HepG2 (cell line): ENCODE data around the gene OTOP1. TPM values are rescaled to one million over a fixed set of nuclear protein-coding genes. Genes with fewer than 3 reads are reported as not detected.

ENCODE experiments used
- ARNT ChIP-seq: fragments of 450-650 bp; IDR thresholded peaks from 2 replicates; pipeline ENCODE4 v1.6.1; 2017
- BATF2 ChIP-seq: sonication (generic); formaldehyde crosslinking; IDR thresholded peaks from 2 replicates; pipeline ENCODE4 v1.8.0; 2022; ENCODE audit warnings: mild to moderate bottlenecking, missing genetic modification reagents, moderate library complexity
- EHMT2 ChIP-seq: fragments of 200-600 bp; sonication (generic); IDR thresholded peaks from 2 replicates; pipeline ENCODE4 v1.7.0; 2017; ENCODE audit warnings: antibody characterized with exemption, low read depth, low read length, borderline replicate concordance
- HNF4G ChIP-seq, 2 experiments: sonication (generic) in 1 of 2; formaldehyde crosslinking in 1 of 2; IDR thresholded peaks; 2 replicates each; pipeline versions ENCODE4 v1.4.0 to v1.6.1; 2011 to 2020; ENCODE audit warnings: borderline replicate concordance in 2 of 2, low read depth in 2 of 2, mild to moderate bottlenecking in 2 of 2, low read length in 1 of 2, missing genetic modification reagents in 1 of 2, moderate library complexity in 1 of 2
- HOXA7 ChIP-seq: sonication (generic); formaldehyde crosslinking; IDR thresholded peaks from 2 replicates; pipeline ENCODE4 v1.8.1; 2022; ENCODE audit warnings: mild to moderate bottlenecking, missing genetic modification reagents, moderate library complexity
- JDP2 ChIP-seq: sonication (generic); formaldehyde crosslinking; IDR thresholded peaks from 2 replicates; pipeline ENCODE4 v1.8.1; 2022; ENCODE audit warnings: missing genetic modification reagents, borderline replicate concordance
- JUN ChIP-seq: sonication (generic); formaldehyde crosslinking; IDR thresholded peaks from 2 replicates; pipeline ENCODE4 v1.4.0; 2020; ENCODE audit warnings: mild to moderate bottlenecking, missing genetic modification reagents
- KDM6A ChIP-seq: IDR thresholded peaks from 2 replicates; pipeline ENCODE4 v1.6.1; 2016; ENCODE audit warnings: low read depth
- MEIS2 ChIP-seq: sonication (generic); formaldehyde crosslinking; IDR thresholded peaks from 2 replicates; pipeline ENCODE4 v1.9.0; 2021; ENCODE audit warnings: mild to moderate bottlenecking, missing genetic modification reagents
- NCOA5 ChIP-seq: sonication (generic); formaldehyde crosslinking; IDR thresholded peaks from 2 replicates; pipeline ENCODE4 v1.4.0; 2020; ENCODE audit warnings: missing genetic modification reagents
- NFE2 ChIP-seq: sonication (generic); formaldehyde crosslinking; IDR thresholded peaks from 2 replicates; pipeline ENCODE4 v1.4.0; 2020; ENCODE audit warnings: missing genetic modification reagents
- SNAI1 ChIP-seq: sonication (generic); formaldehyde crosslinking; IDR thresholded peaks from 2 replicates; pipeline ENCODE4 v1.5.0; 2020; ENCODE audit warnings: mild to moderate bottlenecking, missing genetic modification reagents, borderline replicate concordance
- ZBTB8A ChIP-seq: sonication (generic); formaldehyde crosslinking; IDR thresholded peaks from 2 replicates; pipeline ENCODE4 v1.4.0; 2020; ENCODE audit warnings: mild to moderate bottlenecking, low read depth, missing genetic modification reagents, borderline replicate concordance
- ZFP82 ChIP-seq: sonication (generic); formaldehyde crosslinking; IDR thresholded peaks from 2 replicates; pipeline ENCODE4 v1.5.1; 2020; ENCODE audit warnings: mild to moderate bottlenecking, missing genetic modification reagents, borderline replicate concordance
- ZMYM3 ChIP-seq: sonication (generic); formaldehyde crosslinking; IDR thresholded peaks from 2 replicates; pipeline ENCODE4 v1.5.1; 2020; ENCODE audit warnings: mild to moderate bottlenecking, missing genetic modification reagents
- ZNF138 ChIP-seq: sonication (generic); formaldehyde crosslinking; IDR thresholded peaks from 2 replicates; pipeline ENCODE4 v1.5.0; 2020; ENCODE audit warnings: mild to moderate bottlenecking, low read depth, missing genetic modification reagents
- ZNF33B ChIP-seq: sonication (generic); formaldehyde crosslinking; IDR thresholded peaks from 2 replicates; pipeline ENCODE4 v1.5.1; 2020; ENCODE audit warnings: mild to moderate bottlenecking, missing genetic modification reagents
- ZNF607 ChIP-seq: sonication (generic); formaldehyde crosslinking; IDR thresholded peaks from 2 replicates; pipeline ENCODE4 v1.5.1; 2020; ENCODE audit warnings: missing genetic modification reagents, mild to moderate bottlenecking, borderline replicate concordance
- ZNF614 ChIP-seq: IDR thresholded peaks from 2 replicates; pipeline ENCODE4 v1.6.1; 2018; ENCODE audit warnings: missing biosample characterization, missing genetic modification reagents, inconsistent platforms, borderline replicate concordance
- ZNF629 ChIP-seq: sonication (generic); formaldehyde crosslinking; conservative IDR thresholded peaks from 2 replicates; pipeline ENCODE4 v1.5.0; 2020; ENCODE audit warnings: missing genetic modification reagents
- ZNF644 ChIP-seq: IDR thresholded peaks from 2 replicates; pipeline ENCODE4 v1.6.1; 2016; ENCODE audit warnings: low read depth
- ZNF674 ChIP-seq: sonication (generic); formaldehyde crosslinking; IDR thresholded peaks from 2 replicates; pipeline ENCODE4 v1.5.0; 2020; ENCODE audit warnings: low read depth, mild to moderate bottlenecking, missing genetic modification reagents
- ZNF770 ChIP-seq: sonication (generic); formaldehyde crosslinking; IDR thresholded peaks from 2 replicates; pipeline ENCODE4 v1.5.0; 2020; ENCODE audit warnings: mild to moderate bottlenecking, missing genetic modification reagents
- ZNF782 ChIP-seq: sonication (generic); formaldehyde crosslinking; IDR thresholded peaks from 2 replicates; pipeline ENCODE4 v1.4.0; 2020; ENCODE audit warnings: missing genetic modification reagents, mild to moderate bottlenecking, borderline replicate concordance
- polyA plus RNA-seq, 8 experiments: library from polyadenylated mRNA; depleted of rRNA in 3 of 8; stranded (reverse) in 7 of 8; unstranded in 1 of 8; fragments of >200 nt; fragmentation: Illumina TruSeq in 4 of 8; extraction: Trizol in 4 of 8; gene quantifications; 2 replicates each; pipeline versions ENCODE4 v1.2.1 to v1.2.3, GENCODE V29; 2011 to 2016; ENCODE audit warnings: low read depth in 4 of 8, missing spikeins in 1 of 8, mixed read lengths in 1 of 8; ENCODE audit not compliant: insufficient read depth in 1 of 8
- total RNA-seq, 5 experiments: library from RNA; depleted of rRNA; stranded (reverse); fragments of >200 nt; fragmentation: Illumina TruSeq; extraction: Trizol; gene quantifications; 2 replicates each; pipeline ENCODE4 v1.2.3, GENCODE V29; 2016; ENCODE audit warnings: low read depth in 1 of 5
- TF ChIP-seq, protein P1 (sequence below), 2 experiments: sonication (generic) in 1 of 2; formaldehyde crosslinking in 1 of 2; IDR thresholded peaks; 2 replicates each; pipeline versions ENCODE4 v1.4.0 to v1.6.1; 2018 to 2020; ENCODE audit warnings: missing genetic modification reagents in 2 of 2, borderline replicate concordance in 1 of 2, low read depth in 1 of 2, mild to moderate bottlenecking in 1 of 2, missing biosample characterization in 1 of 2

Gene OTOP1
- total and polyA plus RNA-seq, 2 of the 13 experiments (the other 11 are each of a cell fraction or from before 2014, with no cell fraction given), result not detected

- TF ChIP-seq ZNF629 (no peak), JDP2 (no peak), ARNT (no peak), ZNF644 (CRISPR knock-in tag) (0 out of 2 replicates have a peak, but pooled peaks have one; percentile 27), MEIS2 (no peak), ZBTB8A (CRISPR knock-in tag) (no peak), ZNF770 (CRISPR knock-in tag) (no peak), ZFP82 (no peak), HOXA7 (CRISPR knock-in tag) (no peak), EHMT2 (no peak), BATF2 (no peak), SNAI1 (CRISPR knock-in tag) (no peak), ZNF138 (CRISPR knock-in tag) (no peak), NFE2 (CRISPR knock-in tag) (no peak), ZNF614 (CRISPR knock-in tag) (no peak), ZNF607 (CRISPR knock-in tag) (no peak), ZNF782 (no peak), ZNF674 (CRISPR knock-in tag) (no peak), ZNF33B (CRISPR knock-in tag) (no peak), JUN (CRISPR knock-in tag) (no peak), NCOA5 (CRISPR knock-in tag) (no peak), HNF4G (IDR thresholded peaks at IDR 0.05; ENCODE audit: borderline replicate concordance, low read depth, low read length) (peak; percentile 50; the same call in 1 of the 2 replicates), HNF4G (CRISPR knock-in tag; IDR thresholded peaks at IDR 0.05; ENCODE audit: borderline replicate concordance, low read depth) (no peak), KDM6A (no peak), ZMYM3 (CRISPR knock-in tag) (no peak)
- TF ChIP-seq, protein P1, sequence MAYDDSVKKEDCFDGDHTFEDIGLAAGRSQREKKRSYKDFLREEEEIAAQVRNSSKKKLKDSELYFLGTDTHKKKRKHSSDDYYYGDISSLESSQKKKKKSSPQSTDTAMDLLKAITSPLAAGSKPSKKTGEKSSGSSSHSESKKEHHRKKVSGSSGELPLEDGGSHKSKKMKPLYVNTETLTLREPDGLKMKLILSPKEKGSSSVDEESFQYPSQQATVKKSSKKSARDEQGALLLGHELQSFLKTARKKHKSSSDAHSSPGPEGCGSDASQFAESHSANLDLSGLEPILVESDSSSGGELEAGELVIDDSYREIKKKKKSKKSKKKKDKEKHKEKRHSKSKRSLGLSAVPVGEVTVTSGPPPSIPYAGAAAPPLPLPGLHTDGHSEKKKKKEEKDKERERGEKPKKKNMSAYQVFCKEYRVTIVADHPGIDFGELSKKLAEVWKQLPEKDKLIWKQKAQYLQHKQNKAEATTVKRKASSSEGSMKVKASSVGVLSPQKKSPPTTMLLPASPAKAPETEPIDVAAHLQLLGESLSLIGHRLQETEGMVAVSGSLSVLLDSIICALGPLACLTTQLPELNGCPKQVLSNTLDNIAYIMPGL (CRISPR knock-in tag; IDR thresholded peaks at IDR 0.05; ENCODE audit: borderline replicate concordance in 1 of 2, low read depth in 1 of 2), result peak in 1 of 2 experiments; percentile 25; a peak in 1 of 4 replicates
Measured at GRCh38 chr4:4182835-4183568, 43.7 kb downstream of the OTOP1 start (continued).
